Midbrain (tissue), 1 donor: Measurements from ENCODE around the gene CABP2.
"Not testable (repeated sequence)": the region's sequence is repeated elsewhere in the genome, so short reads cannot be mapped to it uniquely, and the experiment has no call there.

Source experiments
- DNase-seq: peaks from one replicate; lab custom pipeline; 2025; lab: John Stamatoyannopoulos, UW

The CABP2 gene

GRCh38 chr11:67538823-67539505, 15.7 kb upstream of the CABP2 start:
- DNase-seq: no peak

GRCh38 chr11:67538306-67538705, 15.1 kb upstream of the CABP2 start:
- DNase-seq: no peak

GRCh38 chr11:67535561-67535960, 12.3 kb upstream of the CABP2 start:
- no peak for DNase-seq

DNA sequence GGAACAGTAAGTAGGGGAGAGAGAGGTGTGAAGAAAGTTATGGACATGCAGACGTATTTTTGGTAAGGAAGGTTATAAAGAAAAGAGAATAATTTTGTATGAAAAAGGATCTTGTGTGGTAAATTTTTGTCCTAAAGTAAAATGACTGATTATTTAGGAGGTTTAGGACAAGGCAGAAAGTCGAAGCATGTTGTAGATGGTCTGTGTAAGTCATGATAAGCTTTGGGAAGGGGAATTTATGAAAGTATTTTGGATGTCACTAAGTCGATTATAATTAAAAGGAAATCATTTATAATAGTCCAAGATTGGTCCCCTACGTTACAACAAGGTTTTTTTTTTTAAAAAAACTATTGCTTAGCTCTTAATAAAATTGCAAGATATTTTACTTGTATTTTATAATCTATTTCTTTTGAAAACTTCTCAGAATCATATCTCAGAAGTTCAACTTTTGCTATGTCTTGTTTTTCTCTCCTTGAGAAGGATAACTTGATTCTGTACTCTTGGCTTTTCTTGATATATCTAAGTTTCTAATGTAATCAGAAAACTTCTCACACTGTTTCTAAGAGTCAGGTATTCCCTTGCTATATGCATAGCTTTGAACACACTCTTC, 10.9 kb upstream of the CABP2 start:
- DNase-seq: no peak

- no peak for DNase-seq
Observed at GRCh38 chr11:67532889-67533288, 9.6 kb upstream of the CABP2 start.

DNA sequence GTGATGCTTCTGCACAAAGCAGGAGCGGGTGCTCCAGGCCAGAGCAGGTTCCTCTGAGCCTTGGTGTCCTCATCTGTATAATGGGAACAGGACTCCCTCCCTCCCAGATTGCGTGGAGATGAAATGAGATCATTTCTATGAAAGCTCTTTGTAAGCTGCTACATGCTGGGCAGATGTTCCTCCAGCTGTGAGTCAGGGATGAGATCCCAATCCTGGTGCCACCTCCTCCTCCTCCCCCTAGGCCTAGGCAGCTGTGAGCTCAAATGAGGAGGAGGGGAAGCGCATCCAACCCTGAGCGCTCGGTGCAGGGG, 7.0 kb upstream of the CABP2 start:
- DNase-seq: no peak

GRCh38 chr11:67528376-67528775, 5.1 kb upstream of the CABP2 start:
- DNase-seq: no peak

- DNase-seq: no peak
Observed at GRCh38 chr11:67525275-67525976, 2.2 kb upstream of the CABP2 start.

- DNase-seq: no peak
Observed at GRCh38 chr11:67524480-67524808, 1.2 kb upstream of the CABP2 start.

- DNase-seq: no peak
Observed at GRCh38 chr11:67523556-67524479, 572 bp upstream of the CABP2 start.

DNA sequence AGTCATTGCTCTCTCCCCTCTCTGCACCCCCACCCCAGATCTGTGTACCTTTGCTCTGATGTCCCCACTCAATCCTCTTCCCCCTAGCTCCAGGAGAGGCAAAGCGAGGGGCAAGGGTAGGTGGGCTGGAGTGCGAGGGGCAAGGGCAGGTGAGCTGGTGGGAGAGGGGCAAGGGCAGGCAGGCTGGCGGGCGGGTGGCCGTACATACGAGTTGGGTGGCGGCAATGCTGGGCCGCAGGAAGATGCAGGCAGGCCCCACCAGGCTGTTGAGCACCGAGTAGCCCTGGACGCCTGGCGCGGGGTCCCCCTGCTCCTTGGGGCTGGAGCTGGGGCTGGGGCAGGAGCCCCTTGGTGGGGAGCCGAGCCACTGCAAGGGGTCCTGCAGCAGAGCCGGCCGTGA, 908 bp downstream of the CABP2 start:
- DNase-seq: no peak

- no peak for DNase-seq
Observed at GRCh38 chr11:67521924-67522323, 1.3 kb downstream of the CABP2 start.

DNA sequence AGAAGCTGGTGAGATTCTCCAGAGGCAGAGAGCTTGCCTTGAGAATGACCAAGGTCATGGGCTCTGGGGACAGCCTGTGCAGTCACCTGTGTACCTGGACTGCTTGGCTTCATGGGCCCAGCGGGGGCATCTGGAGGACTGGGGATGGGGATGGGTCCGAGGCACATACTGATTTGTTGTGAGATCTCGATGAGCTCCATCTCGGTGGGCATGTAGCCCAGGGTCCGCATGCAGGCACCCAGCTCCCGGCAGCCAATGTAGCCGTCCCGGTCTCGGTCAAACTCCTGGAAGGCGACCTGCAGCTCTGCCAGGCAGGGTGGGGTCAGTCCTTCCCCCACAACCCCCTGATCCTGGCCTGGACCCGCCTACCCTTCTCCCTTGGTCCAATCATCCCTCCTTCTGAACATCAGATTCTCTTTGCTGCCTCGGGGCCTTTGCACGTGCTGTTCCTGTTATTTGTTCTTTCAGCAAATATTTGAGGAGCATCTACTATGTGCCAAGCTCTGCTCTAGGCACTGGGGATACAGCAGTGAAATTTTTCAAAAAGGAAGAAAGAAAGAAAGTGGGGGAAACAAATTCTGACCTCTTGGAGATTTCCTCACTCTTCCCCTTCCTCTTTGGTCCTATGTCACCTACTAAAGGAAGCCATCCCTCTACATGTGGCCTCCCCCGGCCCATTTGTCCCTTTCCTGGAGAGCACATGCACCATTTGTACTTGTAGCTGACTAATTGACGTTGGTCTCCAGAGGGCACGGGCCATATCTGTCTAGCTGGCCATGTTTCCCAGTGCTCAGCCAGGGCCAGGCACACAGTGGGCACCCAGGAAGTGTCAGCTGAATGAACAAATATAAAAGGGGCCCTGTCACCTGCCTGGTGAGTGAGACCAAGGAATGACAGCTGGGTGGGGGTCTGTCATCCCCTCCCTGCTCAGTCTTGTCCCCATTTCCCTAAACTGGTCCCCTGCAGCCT, 2.1 kb downstream of the CABP2 start:
- no peak for DNase-seq

DNA sequence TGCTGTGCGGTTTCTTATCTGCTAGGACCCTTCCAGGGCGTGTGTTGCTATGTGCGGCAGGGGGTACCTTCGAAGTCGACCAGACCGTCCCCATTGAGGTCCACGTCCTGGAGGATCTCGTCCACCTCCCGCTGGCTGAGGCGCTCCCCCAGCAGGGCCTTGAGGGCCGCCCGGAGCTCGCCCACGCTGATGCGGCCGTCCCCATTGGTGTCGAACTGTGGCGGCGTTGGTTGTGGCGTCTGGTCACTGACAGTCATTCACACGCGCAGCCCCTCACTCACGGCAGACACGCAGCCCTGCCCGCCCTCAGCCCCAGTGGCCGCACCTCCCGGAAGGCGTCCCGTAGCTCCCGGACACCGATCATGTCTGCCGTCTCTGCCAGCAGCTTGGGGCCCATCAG, 3.5 kb downstream of the CABP2 start:
- DNase-seq: no peak

DNA sequence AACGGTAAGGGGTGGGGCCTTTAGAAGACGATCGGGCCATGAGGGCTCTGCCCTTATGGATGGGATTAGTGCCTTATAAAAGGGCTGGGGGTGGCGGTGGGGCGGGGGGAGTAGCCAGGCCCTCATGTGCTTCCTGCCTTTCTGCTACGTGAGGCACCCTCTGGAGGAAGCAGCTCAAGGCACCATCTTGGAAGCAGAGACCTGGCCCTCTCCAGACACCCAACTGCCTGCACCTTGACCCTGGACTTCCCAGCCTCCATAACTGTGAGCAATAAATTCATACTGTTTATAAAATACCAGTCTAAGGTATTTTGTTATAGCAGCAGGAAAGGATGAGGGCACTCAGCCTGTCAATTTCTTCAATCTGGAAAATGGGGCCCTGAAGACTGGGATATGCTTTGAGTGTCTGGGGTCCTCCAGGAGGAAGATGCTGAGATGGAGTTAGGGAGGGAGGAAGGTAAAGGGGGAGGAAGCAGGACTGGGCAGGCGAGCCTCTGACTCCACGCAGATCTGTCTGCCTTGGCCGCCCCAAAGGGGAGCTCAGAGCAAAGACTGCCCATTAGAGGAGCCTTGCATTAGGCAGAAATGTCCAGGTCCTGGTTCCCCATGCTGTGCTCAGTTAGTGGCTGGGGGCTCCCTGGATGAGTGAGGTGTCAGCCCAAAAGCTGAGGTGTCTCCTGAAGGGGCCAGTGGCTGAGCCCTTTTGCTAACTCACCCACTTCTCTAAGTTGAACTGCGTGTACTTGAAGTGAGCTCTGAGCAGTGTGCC, 5.3 kb downstream of the CABP2 start:
- no peak for DNase-seq

DNA sequence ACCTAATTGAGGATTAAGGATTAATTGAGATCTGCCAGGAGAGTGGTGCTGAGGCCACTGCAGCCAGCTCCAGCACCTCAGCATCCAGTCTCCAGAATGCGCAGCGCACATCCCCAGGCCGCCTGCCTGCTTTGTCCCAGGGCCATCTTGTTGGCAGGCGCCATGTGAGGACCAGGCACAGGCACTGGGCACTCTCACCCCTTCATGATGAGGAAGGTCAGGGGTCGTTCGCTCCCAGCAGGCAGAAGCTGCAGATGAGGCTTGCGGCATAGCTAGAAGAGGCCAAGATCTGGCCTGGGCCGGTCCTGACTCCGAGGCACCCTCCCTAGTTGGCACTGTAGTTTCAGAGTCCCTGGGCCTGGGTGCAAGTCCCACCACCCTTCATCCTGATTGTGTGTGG, 6.4 kb downstream of the CABP2 start:
- no peak for DNase-seq

- no peak for DNase-seq
Observed at GRCh38 chr11:67514116-67514515, 9.1 kb downstream of the CABP2 start.

DNA sequence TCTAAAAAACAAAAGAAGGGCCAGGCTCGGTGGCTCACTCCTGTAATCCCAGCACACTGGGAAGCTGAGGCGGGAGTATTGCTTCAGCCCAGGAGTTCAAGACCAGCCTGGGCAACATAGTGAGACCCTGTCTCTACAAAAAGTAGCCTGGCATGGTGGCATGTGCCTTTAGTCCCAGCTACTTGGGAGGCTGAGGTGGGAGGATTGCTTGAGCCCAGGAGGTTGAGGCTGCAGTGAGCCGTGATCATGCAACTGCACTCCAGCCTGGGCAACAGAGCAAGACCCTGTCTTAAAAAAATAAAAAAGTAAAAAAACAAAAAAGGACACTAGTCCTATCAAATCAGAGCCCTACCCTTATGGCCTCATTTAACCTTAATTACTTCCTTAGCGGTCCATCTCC, 11.7 kb downstream of the CABP2 start:
- DNase-seq: not testable (repeated sequence)

GRCh38 chr11:67510023-67510345, 13.3 kb downstream of the CABP2 start:
- DNase-seq: no peak

- peak; percentile 95 for DNase-seq
Observed at GRCh38 chr11:67508486-67509121, 14.6 kb downstream of the CABP2 start.
